Measurements from ENCODE around the gene FANCE. TPM values are rescaled to one million over a fixed set of nuclear protein-coding genes. Genes with fewer than 3 reads are reported as not detected.

FANCE gene
- total RNA-seq, 1 experiment from 2014 or later: 16.1 TPM

DNA sequence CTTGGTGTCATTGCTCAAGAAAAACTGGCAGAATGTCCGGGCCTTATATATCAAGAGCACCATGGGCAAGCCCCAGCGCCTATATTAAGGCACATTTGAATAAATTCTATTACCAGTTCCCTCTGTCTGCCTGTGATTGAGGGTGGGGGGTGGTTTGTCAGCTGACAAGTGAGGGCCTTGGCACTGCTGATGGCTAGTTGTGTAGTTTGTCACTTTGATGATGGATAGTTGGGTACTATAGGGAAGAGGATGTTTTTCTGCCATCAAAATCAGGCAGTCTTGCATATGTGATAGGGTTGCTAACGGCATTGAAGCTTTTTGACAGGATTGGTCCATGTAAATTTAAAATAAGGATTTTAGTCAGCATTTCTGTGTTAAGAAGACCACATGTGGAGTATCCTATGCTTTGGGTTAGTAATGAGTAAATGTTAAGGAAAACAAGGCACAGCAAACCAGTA, 18.6 kb downstream of the FANCE start:
- Histone ChIP-seq H3K27me3 (ENCODE audit: insufficient read depth, low read length) (no peaks in the 10 kb centered on the region), H3K36me3 (ENCODE audit: control insufficient read depth in 1 of 2, insufficient read depth in 2 of 2, low read length in 2 of 2) (peaks cover 17 to 40% of the 10 kb centered on the region in 2 experiments; a peak in 3 of 4 replicates), H4K20me1 (ENCODE audit: insufficient read depth) (peaks cover 36% of the 10 kb centered on the region; the same call in 1 of the 2 replicates), H3K4me2 (ENCODE audit: low read length) (peak overlapping the region; percentile 88), H3K4me1 (ENCODE audit: control insufficient read depth in 1 of 2, insufficient read depth in 2 of 2, low read length in 2 of 2) (peaks cover 13 to 32% of the 10 kb centered on the region in 2 experiments; a peak in 3 of 4 replicates), H3K9me2 (ENCODE audit: insufficient read depth) (no peaks in the 10 kb centered on the region), H3K4me3 (replicated peaks in 1 of 2; ENCODE audit: low read depth in 1 of 2, low read length in 2 of 2) (peak overlapping the region; percentile 0; a peak in 2 of 4 replicates), H2AFZ (ENCODE audit: low read depth, low read length, poor library complexity, severe bottlenecking) (no peak overlapping the region), H3K27ac (ENCODE audit: low read depth, low read length) (peak overlapping the region; percentile 82), H3K9ac (ENCODE audit: low read length) (peak overlapping the region; percentile 99), H3K79me2 (ENCODE audit: insufficient read depth, low read length) (peaks cover 42% of the 10 kb centered on the region), H3K9me3 (ENCODE audit: control insufficient read depth in 1 of 2, insufficient read depth in 1 of 2, low read depth in 1 of 2, low read length in 2 of 2) (no peaks in the 10 kb centered on the region)
- no TSS peak for BruUV-seq (replicated peaks)
- ATAC-seq (no peak), DNase-seq (ENCODE audit: low read depth, low spot score) (no peak)
- POLR2A ChIA-PET: interaction anchor here (0.7 to 4.1 kb wide), 7 partner anchors 10 to 173 kb away, joined by 3 to 48 read pairs (median 4); partner anchors contain the start of genes DEF6 and TEAD3
- CTCF ChIA-PET: interaction anchor here (0.6 to 1.5 kb wide), 2 partner anchors 129 to 266 kb away, joined by 3 read pairs; no protein-coding TSS in a partner anchor
- TF ChIP-seq, protein P1, sequence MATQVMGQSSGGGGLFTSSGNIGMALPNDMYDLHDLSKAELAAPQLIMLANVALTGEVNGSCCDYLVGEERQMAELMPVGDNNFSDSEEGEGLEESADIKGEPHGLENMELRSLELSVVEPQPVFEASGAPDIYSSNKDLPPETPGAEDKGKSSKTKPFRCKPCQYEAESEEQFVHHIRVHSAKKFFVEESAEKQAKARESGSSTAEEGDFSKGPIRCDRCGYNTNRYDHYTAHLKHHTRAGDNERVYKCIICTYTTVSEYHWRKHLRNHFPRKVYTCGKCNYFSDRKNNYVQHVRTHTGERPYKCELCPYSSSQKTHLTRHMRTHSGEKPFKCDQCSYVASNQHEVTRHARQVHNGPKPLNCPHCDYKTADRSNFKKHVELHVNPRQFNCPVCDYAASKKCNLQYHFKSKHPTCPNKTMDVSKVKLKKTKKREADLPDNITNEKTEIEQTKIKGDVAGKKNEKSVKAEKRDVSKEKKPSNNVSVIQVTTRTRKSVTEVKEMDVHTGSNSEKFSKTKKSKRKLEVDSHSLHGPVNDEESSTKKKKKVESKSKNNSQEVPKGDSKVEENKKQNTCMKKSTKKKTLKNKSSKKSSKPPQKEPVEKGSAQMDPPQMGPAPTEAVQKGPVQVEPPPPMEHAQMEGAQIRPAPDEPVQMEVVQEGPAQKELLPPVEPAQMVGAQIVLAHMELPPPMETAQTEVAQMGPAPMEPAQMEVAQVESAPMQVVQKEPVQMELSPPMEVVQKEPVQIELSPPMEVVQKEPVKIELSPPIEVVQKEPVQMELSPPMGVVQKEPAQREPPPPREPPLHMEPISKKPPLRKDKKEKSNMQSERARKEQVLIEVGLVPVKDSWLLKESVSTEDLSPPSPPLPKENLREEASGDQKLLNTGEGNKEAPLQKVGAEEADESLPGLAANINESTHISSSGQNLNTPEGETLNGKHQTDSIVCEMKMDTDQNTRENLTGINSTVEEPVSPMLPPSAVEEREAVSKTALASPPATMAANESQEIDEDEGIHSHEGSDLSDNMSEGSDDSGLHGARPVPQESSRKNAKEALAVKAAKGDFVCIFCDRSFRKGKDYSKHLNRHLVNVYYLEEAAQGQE (IDR thresholded peaks at IDR 0.05; ENCODE audit: low read depth): no peak
- TF ChIP-seq, protein P2, sequence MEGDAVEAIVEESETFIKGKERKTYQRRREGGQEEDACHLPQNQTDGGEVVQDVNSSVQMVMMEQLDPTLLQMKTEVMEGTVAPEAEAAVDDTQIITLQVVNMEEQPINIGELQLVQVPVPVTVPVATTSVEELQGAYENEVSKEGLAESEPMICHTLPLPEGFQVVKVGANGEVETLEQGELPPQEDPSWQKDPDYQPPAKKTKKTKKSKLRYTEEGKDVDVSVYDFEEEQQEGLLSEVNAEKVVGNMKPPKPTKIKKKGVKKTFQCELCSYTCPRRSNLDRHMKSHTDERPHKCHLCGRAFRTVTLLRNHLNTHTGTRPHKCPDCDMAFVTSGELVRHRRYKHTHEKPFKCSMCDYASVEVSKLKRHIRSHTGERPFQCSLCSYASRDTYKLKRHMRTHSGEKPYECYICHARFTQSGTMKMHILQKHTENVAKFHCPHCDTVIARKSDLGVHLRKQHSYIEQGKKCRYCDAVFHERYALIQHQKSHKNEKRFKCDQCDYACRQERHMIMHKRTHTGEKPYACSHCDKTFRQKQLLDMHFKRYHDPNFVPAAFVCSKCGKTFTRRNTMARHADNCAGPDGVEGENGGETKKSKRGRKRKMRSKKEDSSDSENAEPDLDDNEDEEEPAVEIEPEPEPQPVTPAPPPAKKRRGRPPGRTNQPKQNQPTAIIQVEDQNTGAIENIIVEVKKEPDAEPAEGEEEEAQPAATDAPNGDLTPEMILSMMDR (IDR thresholded peaks at IDR 0.05 in 2 of 3, conservative IDR thresholded peaks at IDR 0.05 in 1 of 3; ENCODE audit: borderline replicate concordance in 1 of 3, insufficient read depth in 1 of 3, low read depth in 2 of 3, low read length in 2 of 3): no peak
- TF ChIP-seq EZH2 (IDR thresholded peaks at IDR 0.05) (no peak), YY1 (IDR thresholded peaks at IDR 0.05; ENCODE audit: extremely low read depth, insufficient replicate concordance, low read depth, low read length) (no peak), ZFX (IDR thresholded peaks at IDR 0.05) (no peak), RAD21 (IDR thresholded peaks at IDR 0.05; ENCODE audit: low read depth) (no peak), POLR2AphosphoS5 (IDR thresholded peaks at IDR 0.05; ENCODE audit: low read depth, low read length) (peak; percentile 36; the same call in 1 of the 2 replicates), CEBPB (IDR thresholded peaks at IDR 0.05; ENCODE audit: low read depth) (no peak)
- RAD21 ChIA-PET (ENCODE audit: low non-redundant PET in 1 of 2, low total read pairs in 2 of 2, uncharacterized antibody in 2 of 2, unreplicated experiment in 2 of 2): no interaction called here
- intact Hi-C loops (cut with micrococcal nuclease): no loop called here

Data from HCT116 (cell line).